ENCODE data around the gene ACSF3.

The ACSF3 gene

GRCh38 chr16:89093602-89094251 is at the start of gene ACSF3:
Gene ACSF3 (plus strand): TSS chr16:89093852. CDS start chr16:89100682, 6,830 bp downstream.
- peak; percentile 87 for DNase-seq

GRCh38 chr16:89044418-89045180 is 49.1 kb upstream of the ACSF3 start:
- no peak for DNase-seq

DNA sequence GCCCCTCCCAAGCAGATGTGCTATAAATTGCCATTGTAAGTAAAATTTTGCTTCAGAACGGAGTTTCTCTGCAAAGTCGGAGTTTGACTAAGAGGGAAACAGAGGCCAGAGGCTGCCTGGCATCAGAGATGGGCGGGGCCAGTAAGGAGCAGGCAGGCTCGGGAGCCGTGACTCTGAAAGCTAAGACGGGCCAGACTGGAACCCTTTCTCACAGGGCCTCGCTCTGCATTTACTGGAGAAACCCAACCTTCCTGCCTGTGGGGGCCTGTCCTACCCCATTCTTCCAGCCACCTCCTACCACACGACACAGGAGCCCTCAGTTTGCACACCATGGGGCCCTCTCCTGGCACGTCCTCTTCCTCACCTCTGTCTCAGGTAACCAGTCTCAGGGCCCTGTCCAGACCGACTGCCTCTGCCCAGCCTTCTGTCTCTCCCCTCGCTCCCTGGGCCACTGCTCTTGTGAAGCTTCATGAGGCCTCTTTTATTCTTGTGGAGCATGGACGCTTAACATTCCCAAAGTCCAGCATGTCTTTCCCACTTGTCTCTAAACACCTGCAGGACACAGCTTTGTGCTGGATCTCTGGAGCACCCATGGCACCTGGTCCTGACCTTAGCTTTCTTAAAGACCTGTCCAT is 48.4 kb upstream of the ACSF3 start:
- DNase-seq: no peak

- DNase-seq: no peak
Observed at GRCh38 chr16:89045881-89046280, 47.8 kb upstream of the ACSF3 start.

DNA sequence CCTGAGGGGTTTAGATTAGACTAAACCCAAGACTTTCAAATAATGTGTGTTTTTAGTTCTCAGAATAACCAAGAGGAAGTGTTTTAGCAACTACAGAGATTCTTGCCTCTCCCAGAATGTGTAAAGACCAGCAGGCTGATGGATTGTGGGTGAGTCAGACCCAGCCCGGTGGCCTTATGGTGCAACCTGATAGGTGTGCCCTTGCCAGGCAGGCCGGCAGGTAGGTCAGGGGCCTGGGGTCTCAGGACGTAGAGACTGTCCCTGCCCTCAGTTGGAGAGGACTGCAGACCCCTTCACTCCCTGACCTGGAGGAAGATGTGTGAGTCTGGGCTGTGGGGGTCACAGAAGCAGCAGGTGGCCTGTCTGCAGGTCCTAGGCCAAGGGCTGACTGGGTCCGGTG is 47.2 kb upstream of the ACSF3 start:
- DNase-seq: no peak

GRCh38 chr16:89047331-89048089 is 46.1 kb upstream of the ACSF3 start:
- no peak for DNase-seq

- no peak for DNase-seq
Observed at GRCh38 chr16:89048090-89048725, 45.4 kb upstream of the ACSF3 start.

- DNase-seq: no peak
Observed at GRCh38 chr16:89048871-89049422, 44.7 kb upstream of the ACSF3 start.

GRCh38 chr16:89049484-89050118 is 44.1 kb upstream of the ACSF3 start:
- no peak for DNase-seq

GRCh38 chr16:89050119-89050867 is 43.4 kb upstream of the ACSF3 start:
- DNase-seq: no peak

GRCh38 chr16:89050868-89051311 is 42.8 kb upstream of the ACSF3 start:
- no peak for DNase-seq

DNA sequence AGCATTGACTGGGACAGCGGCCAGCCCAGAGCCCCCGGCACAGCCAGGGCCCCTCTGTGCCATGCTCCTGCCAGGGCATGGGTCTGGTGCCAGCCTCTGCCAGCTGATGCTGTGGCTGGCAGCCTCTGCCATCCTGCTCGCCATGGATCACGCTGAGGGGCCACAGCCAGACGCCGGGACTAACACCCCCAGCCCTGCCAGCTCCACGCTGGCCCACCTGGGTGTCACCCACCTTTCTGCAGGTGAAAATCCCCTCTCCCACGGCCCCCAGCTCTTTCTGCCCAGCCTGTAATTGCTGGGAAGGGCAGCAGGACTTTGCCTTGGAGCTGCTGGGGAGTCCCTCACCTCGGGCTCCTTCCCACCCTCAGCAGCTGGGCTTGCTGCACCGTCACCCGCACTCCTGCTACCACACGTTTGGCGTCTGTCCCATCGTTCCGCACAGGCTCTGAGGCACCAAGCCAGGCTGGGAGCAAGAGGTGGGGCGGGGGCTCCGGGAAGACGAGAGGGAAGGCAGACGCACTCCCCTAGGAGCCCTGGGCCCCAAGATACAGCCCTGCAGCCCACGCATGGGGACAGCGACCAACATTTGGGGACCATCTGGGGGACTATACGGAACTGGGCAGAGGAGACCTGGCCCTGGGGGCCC is 42.0 kb upstream of the ACSF3 start:
- DNase-seq: no peak

DNA sequence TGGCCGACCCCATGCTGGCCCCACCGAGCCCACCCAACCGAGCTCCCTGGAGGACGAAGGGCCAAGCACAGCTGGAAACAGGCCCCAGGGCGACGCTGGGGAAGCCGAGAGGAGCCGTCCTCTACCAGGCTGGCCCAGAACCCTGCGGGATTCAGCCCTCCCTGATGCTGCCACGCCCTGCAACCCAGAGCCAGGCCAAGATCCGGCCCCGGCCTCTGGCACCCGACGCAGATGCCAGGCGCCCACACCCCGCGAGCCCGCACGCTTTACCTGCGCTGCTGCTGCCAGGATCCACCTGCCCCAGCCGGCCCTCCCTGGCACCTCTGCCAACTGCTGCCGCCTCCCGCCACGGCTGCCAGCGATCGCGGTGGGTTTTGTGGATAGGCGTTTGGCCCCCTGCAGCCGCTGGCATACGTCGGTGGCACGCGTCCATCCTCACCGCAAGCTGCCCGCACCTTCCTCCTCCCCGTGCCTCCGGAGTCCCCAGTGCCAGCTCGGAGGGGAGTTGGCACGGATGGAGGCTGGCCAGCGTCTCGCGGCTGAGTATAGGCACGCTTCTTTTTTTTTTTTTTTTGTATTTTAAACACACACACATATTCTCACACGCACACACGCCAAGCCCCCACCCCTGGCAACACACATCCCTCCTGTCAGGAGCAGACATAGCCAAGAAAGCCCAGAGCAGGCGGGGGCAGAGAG is 41.3 kb upstream of the ACSF3 start:
- DNase-seq: no peak

GRCh38 chr16:89052890-89053724 is 40.5 kb upstream of the ACSF3 start:
- DNase-seq: no peak

- DNase-seq: no peak
Observed at GRCh38 chr16:89053725-89054029, 40.0 kb upstream of the ACSF3 start.

DNA sequence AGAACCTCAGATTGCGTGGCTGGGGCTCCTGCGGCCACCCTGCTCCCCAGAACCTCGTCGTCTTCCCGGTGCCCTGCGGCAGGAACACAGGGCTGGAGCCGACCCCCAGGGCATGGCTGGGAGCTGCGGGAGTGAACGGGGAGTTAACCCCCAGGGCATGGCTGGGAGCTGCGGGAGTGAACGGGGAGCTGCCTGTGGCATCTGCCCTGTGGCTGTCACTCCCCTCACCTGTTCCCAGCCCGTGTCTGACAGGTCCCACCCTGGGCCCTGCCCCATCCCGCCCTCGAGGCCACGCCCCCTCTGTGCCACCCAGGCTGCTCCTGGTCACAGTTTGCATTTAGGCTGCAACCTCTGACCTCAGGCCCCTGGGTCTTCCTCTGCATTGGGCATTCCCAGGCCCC is 39.4 kb upstream of the ACSF3 start:
- no peak for DNase-seq

DNA sequence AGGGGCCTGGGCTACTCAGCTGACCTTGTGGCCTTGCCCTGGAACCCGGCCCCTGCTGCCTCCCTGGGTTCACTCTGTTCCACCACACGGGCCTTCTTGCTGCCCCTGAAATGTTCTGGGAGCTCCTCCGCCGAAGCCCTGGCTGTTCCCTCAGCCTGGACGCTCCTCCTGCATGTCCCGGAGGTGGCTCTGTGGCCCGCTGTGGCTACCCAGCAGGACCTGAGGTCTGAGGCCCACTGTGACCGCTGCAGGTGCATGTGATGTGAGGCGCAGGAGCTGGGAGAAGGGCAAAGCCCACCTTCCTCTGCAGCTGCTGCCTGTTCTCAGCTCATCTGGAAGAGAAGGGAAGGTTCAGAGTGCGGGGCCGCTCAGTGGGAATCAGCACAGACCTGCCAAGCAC is 38.9 kb upstream of the ACSF3 start:
- DNase-seq: no peak

DNA sequence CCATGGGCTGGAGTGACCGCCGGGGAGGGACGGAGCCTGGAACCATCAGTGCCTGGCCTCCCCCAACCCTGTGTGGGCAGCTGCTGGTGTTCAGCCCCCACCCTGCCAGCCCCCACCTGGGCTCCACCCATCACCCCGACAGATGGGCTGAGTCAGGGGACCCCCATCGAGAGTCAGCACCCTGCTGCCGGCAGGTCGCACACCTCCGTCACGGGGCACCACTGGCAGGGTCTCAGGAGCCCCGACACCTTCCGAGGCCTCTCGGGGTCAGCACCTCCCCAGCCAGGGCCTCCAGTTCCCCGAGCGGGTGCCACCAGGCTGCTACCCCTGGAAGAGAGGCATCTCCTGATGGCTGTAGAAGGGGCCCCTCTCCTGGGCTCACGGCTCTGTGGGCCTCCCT is 38.3 kb upstream of the ACSF3 start:
- DNase-seq: no peak

DNA sequence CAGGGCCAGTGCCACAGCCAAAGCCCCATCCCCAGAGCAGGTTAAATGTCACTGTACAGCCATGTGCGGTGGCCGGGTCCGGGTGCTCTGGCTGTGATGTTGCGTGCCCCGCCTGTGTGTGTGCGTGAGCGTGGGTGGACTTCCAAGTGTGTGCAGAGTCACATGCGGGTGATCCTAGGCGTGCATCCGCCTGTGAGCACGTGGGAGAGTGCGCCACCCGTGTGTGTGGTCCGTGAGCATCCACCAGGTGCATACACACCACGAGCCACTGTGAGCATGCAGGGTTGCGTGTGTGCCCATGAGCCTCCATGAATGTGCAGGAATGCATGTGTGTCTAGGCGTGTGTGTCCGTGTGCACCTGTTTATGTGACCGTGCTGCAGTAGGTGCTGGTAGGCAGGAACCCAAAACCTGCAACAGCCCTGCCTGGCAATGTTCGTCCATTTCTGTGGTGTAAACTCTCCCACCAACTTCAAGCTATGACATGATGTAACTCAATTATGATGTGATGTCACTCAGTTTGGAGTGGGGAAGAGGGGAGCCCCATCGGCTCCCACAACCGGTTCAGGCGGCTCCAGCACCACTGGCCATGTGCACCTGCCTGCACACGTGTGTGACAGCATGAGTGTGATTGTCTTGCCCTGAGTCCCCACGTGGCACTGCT is 37.6 kb upstream of the ACSF3 start:
- DNase-seq: no peak
